Measurements from ENCODE around the gene USP10.

Gene USP10

GRCh38 chr16:84765616-84766580 is 66.1 kb downstream of the USP10 start:
- H3K27ac ChIP-seq (ENCODE audit: insufficient read depth in 1 of 2, low read depth in 1 of 2, low read length in 2 of 2, poor library complexity in 1 of 2, severe bottlenecking in 2 of 2), result no peak overlapping the region
- peaks cover 10 to 80% (median 63%) of the 10 kb centered on the region in 4 experiments for H3K36me3 ChIP-seq (ENCODE audit: control insufficient read depth in 4 of 4, insufficient read depth in 4 of 4, low read length in 3 of 4)
- H3K9me3 ChIP-seq (ENCODE audit: control extremely low read depth in 1 of 5, control insufficient read depth in 4 of 5, insufficient read depth in 2 of 5, low read depth in 1 of 5, low read length in 4 of 5), result no peaks in the 10 kb centered on the region
- H3K4me3 ChIP-seq (ENCODE audit: control insufficient read depth in 1 of 7, extremely low read depth in 1 of 7, insufficient read depth in 4 of 7, low read depth in 2 of 7, low read length in 6 of 7), result no peak overlapping the region
- no peaks in the 10 kb centered on the region for H3K27me3 ChIP-seq (replicated peaks in 2 of 5; ENCODE audit: control insufficient read depth in 4 of 5, insufficient read depth in 5 of 5, low read length in 4 of 5)
- no peak for DNase-seq
- no peaks in the 10 kb centered on the region for H3K4me1 ChIP-seq (ENCODE audit: control extremely low read depth in 1 of 4, control insufficient read depth in 4 of 4, insufficient read depth in 4 of 4, low read length in 3 of 4)
- CTCF ChIA-PET, result interaction anchor here (1.0 to 1.7 kb wide), 3 partner anchors 11 to 204 kb away, joined by 3 to 7 read pairs (median 4); no protein-coding TSS in a partner anchor
- POLR2A ChIA-PET, result no interaction called here
- over 99% methylated on average over 12 of the region's 17 CpGs for WGBS (ENCODE audit: insufficient coverage)

GRCh38 chr16:84766978-84767773 is 67.4 kb downstream of the USP10 start:
- Histone ChIP-seq H3K9me3 (ENCODE audit: control extremely low read depth in 1 of 5, control insufficient read depth in 4 of 5, insufficient read depth in 2 of 5, low read depth in 1 of 5, low read length in 4 of 5) (no peaks in the 10 kb centered on the region), H3K27me3 (replicated peaks in 2 of 5; ENCODE audit: control insufficient read depth in 4 of 5, insufficient read depth in 5 of 5, low read length in 4 of 5) (no peaks in the 10 kb centered on the region), H3K4me3 (ENCODE audit: control insufficient read depth in 1 of 7, extremely low read depth in 1 of 7, insufficient read depth in 4 of 7, low read depth in 2 of 7, low read length in 6 of 7) (no peak overlapping the region), H3K4me1 (ENCODE audit: control extremely low read depth in 1 of 4, control insufficient read depth in 4 of 4, insufficient read depth in 4 of 4, low read length in 3 of 4) (no peaks in the 10 kb centered on the region), H3K36me3 (ENCODE audit: control insufficient read depth in 4 of 4, insufficient read depth in 4 of 4, low read length in 3 of 4) (peaks cover 12 to 78% (median 57%) of the 10 kb centered on the region in 4 experiments), H3K27ac (ENCODE audit: insufficient read depth in 1 of 2, low read depth in 1 of 2, low read length in 2 of 2, poor library complexity in 1 of 2, severe bottlenecking in 2 of 2) (no peak overlapping the region)
- ChIA-PET POLR2A (no interaction called here), CTCF (interaction anchor here (1.0 kb wide), 1 partner anchor 12 kb away, joined by 3 read pairs; no protein-coding TSS in a partner anchor)
- whole genome bisulfite sequencing (ENCODE audit: insufficient coverage), result 100% methylated on average over 6 of the region's 11 CpGs
- DNase-seq, result no peak

- WGBS (ENCODE audit: insufficient coverage), result 100% methylated on average over 1 of the region's 4 CpGs
- ChIA-PET POLR2A (no interaction called here), CTCF (interaction anchor here (0.9 to 2.8 kb wide), 3 partner anchors 8 to 14 kb away, joined by 3 to 12 read pairs (median 6); no protein-coding TSS in a partner anchor)
- DNase-seq, result no peak
- no peaks in the 10 kb centered on the region for H3K9me3 ChIP-seq (ENCODE audit: control extremely low read depth in 1 of 5, control insufficient read depth in 4 of 5, insufficient read depth in 2 of 5, low read depth in 1 of 5, low read length in 4 of 5)
- H3K27ac ChIP-seq (ENCODE audit: insufficient read depth in 1 of 2, low read depth in 1 of 2, low read length in 2 of 2, poor library complexity in 1 of 2, severe bottlenecking in 2 of 2), result no peak overlapping the region
- H3K4me1 ChIP-seq (ENCODE audit: control extremely low read depth in 1 of 4, control insufficient read depth in 4 of 4, insufficient read depth in 4 of 4, low read length in 3 of 4), result no peaks in the 10 kb centered on the region
- H3K36me3 ChIP-seq (ENCODE audit: control insufficient read depth in 4 of 4, insufficient read depth in 4 of 4, low read length in 3 of 4), result peaks cover 14 to 81% (median 62%) of the 10 kb centered on the region in 4 experiments
- H3K4me3 ChIP-seq (ENCODE audit: control insufficient read depth in 1 of 7, extremely low read depth in 1 of 7, insufficient read depth in 4 of 7, low read depth in 2 of 7, low read length in 6 of 7), result no peak overlapping the region
- no peaks in the 10 kb centered on the region for H3K27me3 ChIP-seq (replicated peaks in 2 of 5; ENCODE audit: control insufficient read depth in 4 of 5, insufficient read depth in 5 of 5, low read length in 4 of 5)
These were observed 68.4 kb downstream of the USP10 start for GRCh38 chr16:84768061-84768807.

GRCh38 chr16:84768808-84769197 is 69.0 kb downstream of the USP10 start:
- no peak for DNase-seq
- Histone ChIP-seq H3K36me3 (ENCODE audit: control insufficient read depth in 4 of 4, insufficient read depth in 4 of 4, low read length in 3 of 4) (peaks cover 13 to 81% (median 63%) of the 10 kb centered on the region in 4 experiments), H3K9me3 (ENCODE audit: control extremely low read depth in 1 of 5, control insufficient read depth in 4 of 5, insufficient read depth in 2 of 5, low read depth in 1 of 5, low read length in 4 of 5) (no peaks in the 10 kb centered on the region), H3K4me1 (ENCODE audit: control extremely low read depth in 1 of 4, control insufficient read depth in 4 of 4, insufficient read depth in 4 of 4, low read length in 3 of 4) (no peaks in the 10 kb centered on the region), H3K27me3 (replicated peaks in 2 of 5; ENCODE audit: control insufficient read depth in 4 of 5, insufficient read depth in 5 of 5, low read length in 4 of 5) (no peaks in the 10 kb centered on the region), H3K4me3 (ENCODE audit: control insufficient read depth in 1 of 7, extremely low read depth in 1 of 7, insufficient read depth in 4 of 7, low read depth in 2 of 7, low read length in 6 of 7) (no peak overlapping the region), H3K27ac (ENCODE audit: insufficient read depth in 1 of 2, low read depth in 1 of 2, low read length in 2 of 2, poor library complexity in 1 of 2, severe bottlenecking in 2 of 2) (no peak overlapping the region)
- ChIA-PET CTCF (interaction anchor here (0.8 to 2.8 kb wide), 4 partner anchors 8 to 17 kb away, joined by 3 to 12 read pairs (median 4); no protein-coding TSS in a partner anchor), POLR2A (no interaction called here)
- 100% methylated on average over 4 of the region's 4 CpGs for WGBS (ENCODE audit: insufficient coverage)

- Histone ChIP-seq H3K36me3 (ENCODE audit: control insufficient read depth in 4 of 4, insufficient read depth in 4 of 4, low read length in 3 of 4) (peaks cover 10 to 79% (median 61%) of the 10 kb centered on the region in 4 experiments), H3K9me3 (ENCODE audit: control extremely low read depth in 1 of 5, control insufficient read depth in 4 of 5, insufficient read depth in 2 of 5, low read depth in 1 of 5, low read length in 4 of 5) (no peaks in the 10 kb centered on the region), H3K4me3 (ENCODE audit: control insufficient read depth in 1 of 7, extremely low read depth in 1 of 7, insufficient read depth in 4 of 7, low read depth in 2 of 7, low read length in 6 of 7) (no peak overlapping the region), H3K27ac (ENCODE audit: insufficient read depth in 1 of 2, low read depth in 1 of 2, low read length in 2 of 2, poor library complexity in 1 of 2, severe bottlenecking in 2 of 2) (no peak overlapping the region), H3K27me3 (replicated peaks in 2 of 5; ENCODE audit: control insufficient read depth in 4 of 5, insufficient read depth in 5 of 5, low read length in 4 of 5) (no peaks in the 10 kb centered on the region), H3K4me1 (ENCODE audit: control extremely low read depth in 1 of 4, control insufficient read depth in 4 of 4, insufficient read depth in 4 of 4, low read length in 3 of 4) (no peaks in the 10 kb centered on the region)
- no peak for DNase-seq
- ChIA-PET POLR2A (no interaction called here), CTCF (interaction anchor here (0.8 to 2.8 kb wide), 4 partner anchors 9 to 18 kb away, joined by 3 to 12 read pairs (median 4); no protein-coding TSS in a partner anchor)
- 100% methylated on average over 3 of the region's 3 CpGs for WGBS (ENCODE audit: insufficient coverage)
These were observed 69.6 kb downstream of the USP10 start for GRCh38 chr16:84769416-84769815.

- no peak for DNase-seq
- CTCF ChIA-PET, result interaction anchor here (1.0 kb wide), 1 partner anchor 14 kb away, joined by 3 read pairs; no protein-coding TSS in a partner anchor
- no peaks in the 10 kb centered on the region for H3K4me1 ChIP-seq (ENCODE audit: control extremely low read depth in 1 of 4, control insufficient read depth in 4 of 4, insufficient read depth in 4 of 4, low read length in 3 of 4)
- POLR2A ChIA-PET, result no interaction called here
- no peak overlapping the region for H3K4me3 ChIP-seq (ENCODE audit: control insufficient read depth in 1 of 7, extremely low read depth in 1 of 7, insufficient read depth in 4 of 7, low read depth in 2 of 7, low read length in 6 of 7)
- WGBS (ENCODE audit: insufficient coverage), result 92% methylated on average over 8 of the region's 10 CpGs
- H3K36me3 ChIP-seq (ENCODE audit: control insufficient read depth in 4 of 4, insufficient read depth in 4 of 4, low read length in 3 of 4), result peaks cover 16 to 83% (median 72%) of the 10 kb centered on the region in 4 experiments
- no peak overlapping the region for H3K27ac ChIP-seq (ENCODE audit: insufficient read depth in 1 of 2, low read depth in 1 of 2, low read length in 2 of 2, poor library complexity in 1 of 2, severe bottlenecking in 2 of 2)
- no peaks in the 10 kb centered on the region for H3K27me3 ChIP-seq (replicated peaks in 2 of 5; ENCODE audit: control insufficient read depth in 4 of 5, insufficient read depth in 5 of 5, low read length in 4 of 5)
- H3K9me3 ChIP-seq (ENCODE audit: control extremely low read depth in 1 of 5, control insufficient read depth in 4 of 5, insufficient read depth in 2 of 5, low read depth in 1 of 5, low read length in 4 of 5), result no peaks in the 10 kb centered on the region
These were observed 73.5 kb downstream of the USP10 start for GRCh38 chr16:84773312-84773711.
